Cardiac muscle cell (in vitro differentiated cells and primary cell): Measurements from ENCODE around the gene PARD3. TPM values are rescaled to one million over a fixed set of nuclear protein-coding genes. Genes with fewer than 3 reads are reported as not detected.
A peak's percentile ranks its signal among the peaks of the same experiment; 100 is the strongest.

Source experiments
- DNase-seq, 2 donors: peaks; one replicate each; pipeline versions ENCODE4 v3.0.0 to v3.0.0-alpha.2; 2010 to 2017; ENCODE audit warnings: low read depth in 1 of 2, low spot score in 1 of 2
- H3K27ac ChIP-seq: fragments of 200-600 bp; sonication (generic); 2 replicates; pipeline ENCODE4 v1.5.1; 2016
- H3K27me3 ChIP-seq: fragments of 200-600 bp; sonication (generic); 2 replicates; pipeline ENCODE4 v1.6.0; 2016; ENCODE audit warnings: control low read depth
- H3K36me3 ChIP-seq: fragments of 200-600 bp; sonication (generic); 2 replicates; pipeline ENCODE4 v1.5.1; 2016; ENCODE audit warnings: control low read depth
- H3K4me1 ChIP-seq: fragments of 200-600 bp; sonication (generic); 2 replicates; pipeline ENCODE4 v1.8.1; 2017; ENCODE audit warnings: low read depth, mild to moderate bottlenecking, mixed run types
- H3K4me3 ChIP-seq: fragments of 200-600 bp; sonication (generic); 2 replicates; pipeline ENCODE4 v1.5.1; 2016; ENCODE audit warnings: mild to moderate bottlenecking
- H3K9me3 ChIP-seq: fragments of 200-600 bp; sonication (generic); 2 replicates; pipeline ENCODE4 v1.5.1; 2017; ENCODE audit warnings: low read depth, mild to moderate bottlenecking, control low read depth
- CTCF ChIP-seq: IDR thresholded peaks from 2 replicates; pipeline ENCODE4 v1.5.1; 2012; ENCODE audit warnings: low read depth, mild to moderate bottlenecking, low read length
- polyA plus RNA-seq: library from polyadenylated mRNA; unstranded; fragments of >200 nt; fragmentation: Nextera tagmentation; extraction: Ambion mirVana; gene quantifications from 2 replicates; pipeline ENCODE4 v1.2.1, GENCODE V29; 2016
- total RNA-seq: library from RNA; depleted of rRNA; stranded (reverse); fragments of >200 nt; gene quantifications from 2 replicates; pipeline ENCODE4 v1.2.3, GENCODE V29; 2016

The PARD3 gene
- total and polyA plus RNA-seq, 2 experiments from 2014 or later = 36.5 to 64.8 TPM

- H3K4me1 ChIP-seq = peaks cover 5% of the 10 kb centered on the region
- H3K27ac ChIP-seq = no peak overlapping the region
- no peak for TF ChIP-seq CTCF
- H3K4me3 ChIP-seq = no peak overlapping the region
- H3K9me3 ChIP-seq = no peaks in the 10 kb centered on the region
- H3K27me3 ChIP-seq = no peaks in the 10 kb centered on the region
- no peak for DNase-seq
- H3K36me3 ChIP-seq = no peaks in the 10 kb centered on the region
Observed at GRCh38 chr10:34206078-34206934, 608.8 kb downstream of the PARD3 start.

- Histone ChIP-seq H3K4me3 (no peak overlapping the region), H3K27me3 (no peaks in the 10 kb centered on the region), H3K4me1 (peaks cover 6% of the 10 kb centered on the region), H3K27ac (no peak overlapping the region), H3K36me3 (no peaks in the 10 kb centered on the region), H3K9me3 (no peaks in the 10 kb centered on the region)
- DNase-seq = no peak
- no peak for TF ChIP-seq CTCF
Observed at GRCh38 chr10:34205452-34205851, 609.6 kb downstream of the PARD3 start.

GRCh38 chr10:34203966-34204630 is 611.0 kb downstream of the PARD3 start:
- H3K4me1 ChIP-seq = peaks cover 8% of the 10 kb centered on the region
- no peak for DNase-seq
- H3K27ac ChIP-seq = no peak overlapping the region
- H3K36me3 ChIP-seq = no peaks in the 10 kb centered on the region
- no peaks in the 10 kb centered on the region for H3K27me3 ChIP-seq
- no peaks in the 10 kb centered on the region for H3K9me3 ChIP-seq
- no peak overlapping the region for H3K4me3 ChIP-seq
- no peak for TF ChIP-seq CTCF

- peak in 1 of 2 donors; percentile 65 for DNase-seq
- no peaks in the 10 kb centered on the region for H3K9me3 ChIP-seq
- no peaks in the 10 kb centered on the region for H3K36me3 ChIP-seq
- peaks cover 6% of the 10 kb centered on the region for H3K4me1 ChIP-seq
- no peak overlapping the region for H3K4me3 ChIP-seq
- H3K27ac ChIP-seq = no peak overlapping the region
- H3K27me3 ChIP-seq = no peaks in the 10 kb centered on the region
- TF ChIP-seq CTCF = no peak
Observed at GRCh38 chr10:34200355-34200901, 614.7 kb downstream of the PARD3 start.

GRCh38 chr10:34198953-34199352 is 616.1 kb downstream of the PARD3 start:
- Histone ChIP-seq H3K36me3 (no peaks in the 10 kb centered on the region), H3K4me3 (no peak overlapping the region), H3K4me1 (peaks cover 17% of the 10 kb centered on the region), H3K27me3 (no peaks in the 10 kb centered on the region), H3K9me3 (no peaks in the 10 kb centered on the region), H3K27ac (no peak overlapping the region)
- no peak for DNase-seq
- no peak for TF ChIP-seq CTCF
